HEK293 (cell line): ENCODE data around the gene MKRN3.

ENCODE experiments used
- SETDB1 ChIP-seq: IDR thresholded peaks from one replicate; pipeline ENCODE4 v1.6.1; 2017; ENCODE audit warnings: mild to moderate bottlenecking, low read length, moderate library complexity, mixed read lengths; ENCODE audit not compliant: insufficient read length
- YY1 ChIP-seq: fragments of 450-650 bp; formaldehyde crosslinking; IDR thresholded peaks from 2 replicates; pipeline ENCODE4 v1.5.1; 2018; ENCODE audit warnings: missing biosample characterization, missing genetic modification characterization
- ZBTB1 ChIP-seq: fragments of 450-650 bp; formaldehyde crosslinking; IDR thresholded peaks from 2 replicates; pipeline ENCODE4 v1.5.1; 2016; ENCODE audit warnings: missing biosample characterization, missing genetic modification characterization
- ZBTB11 ChIP-seq: fragments of 450-650 bp; formaldehyde crosslinking; conservative IDR thresholded peaks from 2 replicates; pipeline ENCODE4 v1.5.1; 2016; ENCODE audit warnings: low read depth, missing biosample characterization, missing genetic modification characterization
- ZFHX2 ChIP-seq: fragments of 450-650 bp; formaldehyde crosslinking; conservative IDR thresholded peaks from 2 replicates; pipeline ENCODE4 v1.5.1; 2016; ENCODE audit warnings: missing biosample characterization, missing genetic modification characterization
- ZNF202 ChIP-seq: fragments of 450-650 bp; formaldehyde crosslinking; IDR thresholded peaks from 2 replicates; pipeline ENCODE4 v1.5.1; 2016; ENCODE audit warnings: missing biosample characterization, missing genetic modification characterization, borderline replicate concordance
- ZNF24 ChIP-seq: fragments of 450-650 bp; formaldehyde crosslinking; IDR thresholded peaks from 2 replicates; pipeline ENCODE4 v1.5.1; 2016; ENCODE audit warnings: missing biosample characterization, missing genetic modification characterization
- TF ChIP-seq, protein P1 (sequence below): sonication (generic); formaldehyde crosslinking; IDR thresholded peaks from 2 replicates; pipeline ENCODE4 v1.8.1; 2022; ENCODE audit warnings: mild to moderate bottlenecking, moderate library complexity, missing genetic modification reagents

DNA sequence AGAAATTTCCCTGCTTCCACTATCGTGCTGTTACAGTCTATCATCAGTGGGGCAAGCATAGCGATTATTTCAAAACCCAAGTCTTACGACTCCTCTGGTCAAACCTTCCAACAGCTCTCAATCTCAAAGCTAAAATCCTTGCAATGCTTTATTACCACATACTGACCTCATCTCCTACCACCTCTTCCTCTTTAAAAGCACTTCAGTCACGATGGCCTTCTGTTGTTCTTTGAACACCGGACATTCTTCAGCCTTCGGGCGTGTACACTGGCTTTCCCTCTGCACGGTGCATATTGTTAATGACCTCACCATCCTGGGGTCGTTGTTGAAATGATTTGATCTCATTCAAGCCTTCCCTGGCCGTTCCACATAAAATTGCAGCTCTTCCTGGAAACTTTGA, 51.1 kb downstream of the MKRN3 start:
- TF ChIP-seq ZBTB11 (tag by site-specific recombination) (no peak), ZFHX2 (no peak), ZNF24 (tag by site-specific recombination) (no peak), ZBTB1 (tag by site-specific recombination) (no peak), ZNF202 (tag by site-specific recombination) (no peak), YY1 (tag by site-specific recombination) (no peak), SETDB1 (no peak)
- TF ChIP-seq, protein P1, sequence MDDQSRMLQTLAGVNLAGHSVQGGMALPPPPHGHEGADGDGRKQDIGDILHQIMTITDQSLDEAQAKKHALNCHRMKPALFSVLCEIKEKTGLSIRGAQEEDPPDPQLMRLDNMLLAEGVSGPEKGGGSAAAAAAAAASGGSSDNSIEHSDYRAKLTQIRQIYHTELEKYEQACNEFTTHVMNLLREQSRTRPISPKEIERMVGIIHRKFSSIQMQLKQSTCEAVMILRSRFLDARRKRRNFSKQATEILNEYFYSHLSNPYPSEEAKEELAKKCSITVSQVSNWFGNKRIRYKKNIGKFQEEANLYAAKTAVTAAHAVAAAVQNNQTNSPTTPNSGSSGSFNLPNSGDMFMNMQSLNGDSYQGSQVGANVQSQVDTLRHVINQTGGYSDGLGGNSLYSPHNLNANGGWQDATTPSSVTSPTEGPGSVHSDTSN (CRISPR knock-in tag), result no peak
